OCI-M2 (cell line): ENCODE data around the gene CENPV.
A peak's percentile ranks its signal among the peaks of the same experiment; 100 is the strongest.
"Not testable (repeated sequence)": the region's sequence is repeated elsewhere in the genome, so short reads cannot be mapped to it uniquely, and the experiment has no call there.

ENCODE experiments used
- DNase-seq: peaks from one replicate; lab custom pipeline; 2025; ENCODE audit not compliant: unreplicated experiment; lab: John Stamatoyannopoulos, UW

Gene CENPV

GRCh38 chr17:16353317-16354174 is at the start of gene CENPV:
Gene CENPV (minus strand): TSS chr17:16353469. CDS start chr17:16353436, 33 bp downstream.
- DNase-seq = no peak

GRCh38 chr17:16398270-16399267 is 45.3 kb upstream of the CENPV start:
- no peak for DNase-seq

DNA sequence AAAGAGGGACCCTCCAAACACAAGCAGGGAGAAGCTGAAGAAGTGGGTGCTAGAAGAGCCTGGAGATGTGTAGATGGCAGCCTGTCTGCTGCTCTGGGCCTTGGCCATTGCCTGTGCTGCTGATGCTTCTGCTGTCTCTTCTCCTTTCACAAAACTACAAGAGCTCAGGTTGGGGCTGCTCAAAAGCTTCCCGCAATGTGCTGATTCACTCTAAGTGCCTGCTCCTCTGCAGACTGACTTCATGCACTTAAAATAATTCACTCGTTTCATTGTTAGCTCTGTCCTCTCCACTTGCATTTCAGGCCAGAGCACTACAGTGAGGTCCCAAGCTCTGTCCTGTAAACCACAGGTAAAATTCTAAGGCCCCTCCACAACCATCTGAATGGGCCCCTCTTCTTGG is 43.4 kb upstream of the CENPV start:
- not testable (repeated sequence) for DNase-seq

DNA sequence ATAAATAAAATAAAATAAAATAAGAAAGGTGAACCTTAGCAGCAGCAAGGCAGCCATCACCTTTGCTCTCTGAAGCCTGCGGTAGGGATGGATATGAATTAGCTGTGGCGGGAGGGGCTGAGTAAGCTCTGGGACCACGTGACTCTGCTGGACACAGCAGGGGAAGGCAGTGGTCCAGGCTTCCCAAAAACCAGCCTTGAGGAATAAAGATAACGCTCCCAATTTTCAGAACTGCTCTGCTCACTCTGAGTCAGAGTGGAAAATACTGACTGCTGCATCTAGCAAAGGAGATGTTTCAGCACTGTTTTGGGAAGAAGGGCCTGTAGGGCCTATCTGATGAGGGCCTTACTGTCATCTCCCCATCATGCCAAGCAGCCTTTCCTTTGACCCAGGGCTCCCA is 42.6 kb upstream of the CENPV start:
- DNase-seq = not testable (repeated sequence)

- DNase-seq = not testable (repeated sequence)
Observed at GRCh38 chr17:16392491-16392890, 39.2 kb upstream of the CENPV start.

DNA sequence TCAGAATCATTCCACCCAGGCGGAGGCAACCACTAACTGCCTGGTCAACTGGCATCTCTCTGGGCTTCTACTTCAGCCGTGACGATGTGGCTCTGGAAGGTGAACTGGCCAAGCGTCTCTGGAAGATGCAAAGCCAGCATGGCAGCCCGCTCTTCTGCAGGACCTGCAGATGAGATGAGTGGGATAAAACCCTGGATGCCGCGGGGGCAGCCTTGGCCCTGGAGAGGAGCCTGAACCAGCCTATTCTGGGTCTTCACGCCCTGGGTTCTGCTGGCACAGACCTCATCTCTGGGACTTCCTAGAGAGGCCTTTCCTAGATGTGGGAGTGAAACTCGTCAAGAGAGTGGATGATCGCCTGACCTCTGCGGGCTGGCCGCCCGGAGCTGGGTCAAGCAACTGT is 38.2 kb upstream of the CENPV start:
- no peak for DNase-seq

DNA sequence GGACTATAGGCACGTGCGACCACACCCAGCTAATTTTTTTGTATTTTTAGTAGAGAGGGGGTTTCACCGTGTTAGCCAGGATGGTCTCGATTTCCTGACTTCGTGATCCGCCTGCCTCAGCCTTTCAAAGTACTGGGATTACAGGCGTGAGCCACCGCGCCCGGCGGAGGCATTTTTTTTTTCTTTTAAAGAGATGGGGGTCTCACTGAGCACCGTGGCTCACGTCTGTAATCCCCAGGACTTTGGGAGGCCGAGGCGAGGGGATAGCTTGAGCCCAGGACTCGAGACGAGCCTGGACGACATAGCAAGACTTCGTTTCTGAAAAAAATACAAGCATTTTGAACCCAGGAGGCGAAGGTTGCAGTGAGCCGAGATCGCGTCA is 32.8 kb upstream of the CENPV start:
- not testable (repeated sequence) for DNase-seq

GRCh38 chr17:16384557-16384956 is 31.3 kb upstream of the CENPV start:
- no peak for DNase-seq

DNA sequence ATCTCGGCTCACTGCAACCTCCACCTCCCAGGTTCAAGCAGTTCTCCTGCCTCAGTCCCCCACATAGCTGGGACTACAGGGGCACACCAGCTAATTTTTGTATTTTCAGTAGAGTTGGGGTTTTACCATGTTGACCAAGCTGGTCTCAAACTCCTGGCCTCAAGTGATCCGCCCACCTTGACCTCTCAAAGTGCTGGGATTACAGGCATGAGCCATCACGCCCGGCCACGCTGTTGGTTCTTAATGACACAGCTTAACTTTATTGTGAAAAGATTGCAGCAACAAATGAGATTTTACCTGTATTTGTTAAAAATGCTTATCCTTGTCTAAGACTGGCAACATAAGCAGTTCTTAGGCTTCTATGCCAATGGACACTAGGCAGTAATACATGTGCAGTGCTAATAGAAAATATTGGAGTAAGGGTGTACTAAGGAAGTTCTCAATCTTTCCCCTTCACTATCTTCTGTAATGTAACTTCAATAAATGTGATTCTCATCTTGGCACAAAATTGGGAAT is 30.6 kb upstream of the CENPV start:
- DNase-seq = no peak

DNA sequence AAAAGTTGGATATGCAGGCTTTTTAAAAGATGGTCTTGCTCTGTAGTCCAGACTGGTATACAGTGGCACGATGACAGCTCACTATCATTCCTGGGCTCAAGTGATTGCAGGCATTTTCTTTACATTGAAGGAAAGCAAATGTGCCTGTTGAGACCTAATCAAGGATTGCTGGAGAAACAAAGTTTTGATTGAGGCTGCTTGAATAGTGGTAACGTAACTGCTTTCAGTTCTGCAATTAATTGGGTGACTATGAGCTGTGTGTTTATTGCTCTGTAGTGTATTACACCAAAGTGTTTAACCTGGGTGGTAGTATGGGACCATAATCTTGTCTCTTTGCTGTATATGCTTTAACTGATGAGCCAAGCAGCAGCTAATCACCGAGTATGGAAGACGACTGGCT is 29.9 kb upstream of the CENPV start:
- no peak for DNase-seq

- DNase-seq = no peak
Observed at GRCh38 chr17:16381496-16381820, 28.2 kb upstream of the CENPV start.

GRCh38 chr17:16380640-16381495 is 27.6 kb upstream of the CENPV start, which contains the start of gene UBB:
Gene UBB (plus strand): TSS chr17:16381091. CDS start chr17:16381908, 817 bp downstream.
- peak; percentile 66 for DNase-seq

GRCh38 chr17:16379654-16380053 is 26.4 kb upstream of the CENPV start:
- no peak for DNase-seq

DNA sequence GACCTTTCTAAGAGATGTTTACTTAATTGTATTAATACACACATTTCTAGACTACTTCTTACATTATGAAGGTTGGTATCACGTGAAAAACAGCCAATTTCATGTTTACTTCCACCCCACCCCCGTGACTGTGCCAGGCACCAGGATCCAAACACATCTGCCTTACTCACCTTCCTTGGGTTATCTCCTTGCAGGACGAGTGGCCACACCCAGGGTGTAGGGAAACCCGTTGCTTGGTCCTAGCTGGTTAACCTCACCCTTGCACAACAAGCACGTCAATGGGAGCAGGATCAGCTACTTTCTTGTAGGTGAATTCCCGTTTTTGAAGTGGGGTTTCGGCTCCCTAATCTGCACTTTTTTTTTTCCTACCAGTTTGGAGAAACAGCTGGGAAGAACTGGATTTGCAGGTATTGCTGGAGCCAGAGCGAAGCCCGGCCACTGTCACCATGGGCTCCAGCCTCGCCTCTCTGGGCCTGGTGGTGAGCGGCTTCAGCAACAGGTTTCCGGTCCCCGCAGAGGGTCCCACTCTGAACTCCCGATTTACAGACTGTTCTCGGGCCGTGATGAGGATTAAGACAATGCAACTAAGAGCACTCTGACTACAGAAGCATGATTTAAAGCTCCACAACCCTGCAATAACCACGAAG is 25.5 kb upstream of the CENPV start:
- DNase-seq = no peak

DNA sequence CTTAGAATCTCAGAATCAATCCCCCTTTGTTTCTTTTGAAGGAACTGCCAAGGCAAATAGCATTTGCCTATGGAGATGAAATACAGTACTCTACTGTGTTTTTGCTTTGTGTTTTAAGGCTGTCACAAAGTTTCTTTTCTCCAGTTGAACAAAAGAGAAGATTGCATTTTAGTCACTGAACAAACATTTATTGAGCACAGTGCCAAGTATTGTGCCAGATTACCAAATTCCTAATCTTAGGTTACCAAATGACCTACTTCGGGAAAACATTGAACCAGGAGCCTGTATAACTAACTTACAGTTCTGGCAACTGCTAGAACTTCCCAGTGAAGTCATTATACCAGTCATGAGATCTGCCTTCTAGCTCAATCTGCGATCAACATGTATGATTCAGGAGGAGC is 24.7 kb upstream of the CENPV start:
- no peak for DNase-seq

DNA sequence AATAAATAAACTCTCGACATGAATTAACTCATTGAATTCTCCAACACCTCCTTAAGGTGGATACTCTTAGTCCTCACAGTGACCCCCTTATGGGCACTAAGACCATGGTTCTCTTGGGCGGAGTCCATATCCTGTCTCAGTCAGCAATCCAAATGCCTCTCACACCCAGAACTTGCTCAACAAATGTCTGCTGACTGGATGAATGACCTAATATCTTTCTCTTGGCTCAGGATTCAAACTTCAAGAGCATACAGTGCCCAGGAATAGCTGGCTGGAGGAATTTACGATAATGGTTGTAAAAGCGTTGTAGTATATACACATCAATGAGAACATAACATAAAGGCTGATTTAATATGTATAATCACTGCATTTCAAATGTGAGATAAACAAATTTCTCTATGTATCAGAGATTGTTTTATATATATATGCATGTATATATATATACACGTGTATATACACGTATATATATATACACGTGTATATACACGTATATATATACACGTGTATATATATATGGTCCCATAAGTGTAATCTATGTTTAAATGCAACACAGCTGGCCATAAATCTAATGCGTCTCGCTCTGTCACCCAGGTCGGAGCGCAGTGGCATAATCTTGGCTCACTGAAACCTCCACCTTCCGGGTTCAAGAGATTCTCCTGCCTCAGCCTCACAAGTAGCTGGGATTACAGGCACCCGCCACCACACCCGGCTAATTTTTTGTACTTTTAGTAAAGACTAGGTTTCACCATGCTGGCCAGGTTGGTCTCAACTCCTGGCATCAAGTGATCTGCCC is 21.1 kb upstream of the CENPV start:
- no peak for DNase-seq

DNA sequence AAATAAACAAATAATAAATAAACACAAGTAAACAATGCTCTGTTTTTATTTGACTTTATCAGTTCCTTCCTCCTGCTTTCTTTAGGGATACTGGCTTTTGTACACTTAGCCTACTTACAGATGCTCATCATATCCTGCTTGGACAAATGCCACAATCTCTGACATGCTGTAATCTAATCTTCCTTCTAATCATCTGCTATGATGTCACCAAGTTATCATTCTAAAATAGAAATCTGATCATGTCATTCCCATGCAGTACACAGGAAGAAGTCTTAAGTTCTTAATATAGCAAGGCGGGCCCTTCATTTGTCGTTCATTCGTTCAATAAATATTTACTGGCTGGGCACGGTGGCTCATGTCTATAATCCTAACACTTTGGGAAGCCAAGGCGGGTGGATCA is 18.5 kb upstream of the CENPV start:
- DNase-seq = no peak

- no peak for DNase-seq
Observed at GRCh38 chr17:16364625-16365024, 11.4 kb upstream of the CENPV start.

DNA sequence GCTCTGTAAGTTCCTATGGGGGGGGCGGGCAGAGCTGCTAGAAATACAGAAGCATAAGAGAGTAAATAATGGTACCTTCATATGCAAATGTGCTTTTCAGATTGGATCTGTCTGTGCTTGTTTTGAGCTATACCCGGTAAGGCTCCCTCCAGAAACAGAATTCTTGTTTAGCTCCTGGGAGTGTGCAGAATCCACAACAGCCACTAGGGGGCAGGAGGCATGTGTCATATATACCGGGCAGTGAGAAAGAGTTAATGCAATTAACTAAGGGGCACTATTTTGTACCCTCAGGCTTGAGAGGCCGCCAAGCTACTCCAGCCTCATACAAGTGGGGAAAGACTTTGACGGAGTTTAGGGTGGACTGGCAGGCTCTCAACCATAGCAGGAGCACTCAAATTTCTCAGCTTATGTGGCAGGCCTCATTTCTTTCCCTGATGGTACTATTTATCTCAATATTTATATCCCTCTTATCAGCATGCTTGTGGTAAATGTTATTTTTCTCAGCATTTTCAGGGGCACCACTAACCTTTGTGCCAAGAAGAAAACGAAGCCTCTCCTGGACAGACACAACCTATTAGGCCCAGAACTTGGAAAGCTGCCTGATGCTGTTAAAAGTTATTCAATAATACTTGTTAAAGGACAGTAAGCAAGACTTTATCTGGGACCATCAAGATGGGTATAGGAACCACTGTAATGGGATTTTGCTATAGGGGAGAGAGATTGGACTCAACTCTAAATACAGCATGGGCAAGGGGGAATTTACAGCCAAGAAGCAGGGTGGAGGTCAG is 10.7 kb upstream of the CENPV start:
- DNase-seq = no peak
